SK-N-SH (cell line): ENCODE measurements around the gene DPH6. TPM values are rescaled to one million over a fixed set of nuclear protein-coding genes. Genes with fewer than 3 reads are reported as not detected.

ENCODE experiments used
- CTCF ChIA-PET: fragments of 300-600, 350-600 bp; formaldehyde crosslinking; extraction: SDS; loops from one replicate; lab custom pipeline; 2021; lab: Yijun Ruan, JAX
- POLR2A ChIA-PET: fragments of 350-600 bp; sonication (Branson Sonifier 250); formaldehyde crosslinking; extraction: SDS; loops from one replicate; lab custom pipeline; 2020; ENCODE audit warnings: antibody characterized with exemption, inconsistent platforms; lab: Yijun Ruan, JAX
- DNase-seq: peaks from one replicate; pipeline ENCODE4 v3.0.0; 2012
- H2AFZ ChIP-seq: fragments of 200-600 bp; sonication (generic); 2 replicates; pipeline ENCODE4 v1.8.1; 2016; ENCODE audit warnings: antibody characterized with exemption, mild to moderate bottlenecking, low read depth
- H3F3A ChIP-seq: fragments of 200-600 bp; sonication (generic); replicated peaks from 2 replicates; pipeline ENCODE3; 2016; ENCODE audit warnings: antibody characterized with exemption, mild to moderate bottlenecking; ENCODE audit not compliant: insufficient read depth
- H3K27ac ChIP-seq, 2 experiments: fragments of 200-500 bp in 1 of 2; fragments of 200-600 bp in 1 of 2; sonication (Bioruptor generic) in 1 of 2; sonication (generic), shearing (Covaris generic) in 1 of 2; 2 replicates each; pipeline versions ENCODE4 v1.5.1 to v1.6.1; 2014 to 2016; ENCODE audit warnings: low read depth in 2 of 2, inconsistent platforms in 1 of 2, low read length in 1 of 2, mild to moderate bottlenecking in 1 of 2, mixed read lengths in 1 of 2
- H3K27me3 ChIP-seq: fragments of 200-600 bp; sonication (generic), shearing (Covaris generic); 2 replicates; pipeline ENCODE4 v1.6.1; 2016; ENCODE audit warnings: mixed run types; ENCODE audit not compliant: insufficient read depth
- H3K36me3 ChIP-seq, 2 experiments: fragments of 200-500 bp in 1 of 2; fragments of 200-600 bp in 1 of 2; sonication (Bioruptor generic) in 1 of 2; sonication (generic) in 1 of 2; replicated peaks in 1 of 2; 2 replicates each; pipeline versions ENCODE3 to v1.5.1; 2014 to 2016; ENCODE audit warnings: low read length in 1 of 2, mild to moderate bottlenecking in 1 of 2; ENCODE audit not compliant: insufficient read depth in 2 of 2, control insufficient read depth in 1 of 2
- H3K4me1 ChIP-seq, 2 experiments: fragments of 200-500 bp in 1 of 2; fragments of 200-600 bp in 1 of 2; sonication (Bioruptor generic) in 1 of 2; sonication (generic), shearing (Covaris generic) in 1 of 2; 2 replicates each; pipeline versions ENCODE4 v1.5.1 to v1.6.1; 2014 to 2016; ENCODE audit warnings: low read depth in 1 of 2, low read length in 1 of 2, mixed run types in 1 of 2; ENCODE audit not compliant: insufficient read depth in 2 of 2, control insufficient read depth in 1 of 2
- H3K4me2 ChIP-seq: fragments of 200-600 bp; sonication (generic), shearing (Covaris generic); 2 replicates; pipeline ENCODE4 v1.6.1; 2017; ENCODE audit warnings: mixed run types
- H3K4me3 ChIP-seq, 2 experiments: fragments of 200-500 bp in 1 of 2; fragments of 200-600 bp in 1 of 2; sonication (Bioruptor generic) in 1 of 2; sonication (generic), shearing (Covaris generic) in 1 of 2; 2 replicates each; pipeline versions ENCODE4 v1.5.1 to v1.8.1; 2014 to 2016; ENCODE audit warnings: low read depth in 2 of 2, inconsistent platforms in 1 of 2, low read length in 1 of 2, mild to moderate bottlenecking in 1 of 2, mixed read lengths in 1 of 2, moderate library complexity in 1 of 2
- H3K79me2 ChIP-seq: fragments of 200-600 bp; sonication (generic); 2 replicates; pipeline ENCODE4 v1.8.1; 2017; ENCODE audit warnings: mild to moderate bottlenecking; ENCODE audit not compliant: insufficient read depth
- H3K9ac ChIP-seq: fragments of 200-600 bp; sonication (generic); 2 replicates; pipeline ENCODE4 v1.6.1; 2017; ENCODE audit warnings: mixed run types
- H3K9me2 ChIP-seq: fragments of 200-600 bp; sonication (generic); 2 replicates; pipeline ENCODE4 v1.6.1; 2017; ENCODE audit warnings: mixed run types
- H3K9me3 ChIP-seq: fragments of 200-600 bp; sonication (generic); 2 replicates; pipeline ENCODE4 v1.6.1; 2017; ENCODE audit warnings: mixed run types, mild to moderate bottlenecking, moderate library complexity
- H4K20me1 ChIP-seq: fragments of 200-600 bp; sonication (generic); 2 replicates; pipeline ENCODE4 v1.6.1; 2017; ENCODE audit warnings: mild to moderate bottlenecking, mixed run types; ENCODE audit not compliant: insufficient read depth
- CTCF ChIP-seq: fragments of 200-600 bp; sonication (generic); IDR thresholded peaks from 2 replicates; pipeline ENCODE4 v1.6.1; 2017; ENCODE audit warnings: antibody characterized with exemption, mild to moderate bottlenecking, moderate library complexity
- ELF1 ChIP-seq: IDR thresholded peaks from 2 replicates; pipeline ENCODE4 v1.4.0; 2012
- EZH2phosphoT487 ChIP-seq: fragments of 200-600 bp; sonication (generic); IDR thresholded peaks from 2 replicates; pipeline ENCODE4 v1.6.1; 2017; ENCODE audit warnings: low read depth, mixed run types, mild to moderate bottlenecking, antibody characterized with exemption, moderate library complexity, borderline replicate concordance
- FOXJ3 ChIP-seq: sonication (generic); formaldehyde crosslinking; IDR thresholded peaks from 2 replicates; pipeline ENCODE4 v1.5.1; 2020; ENCODE audit warnings: mild to moderate bottlenecking, missing genetic modification reagents
- FOXM1 ChIP-seq: IDR thresholded peaks from 2 replicates; pipeline ENCODE4 v1.4.0; 2012; ENCODE audit warnings: low read depth, mild to moderate bottlenecking
- GABPA ChIP-seq: IDR thresholded peaks from 2 replicates; pipeline ENCODE4 v1.4.0; 2012; ENCODE audit warnings: low read depth, mild to moderate bottlenecking
- JUND ChIP-seq: IDR thresholded peaks from 2 replicates; pipeline ENCODE4 v1.4.0; 2012
- MEF2A ChIP-seq: IDR thresholded peaks from 2 replicates; pipeline ENCODE4 v1.4.0; 2012; ENCODE audit warnings: low read depth, borderline replicate concordance
- NRF1 ChIP-seq: IDR thresholded peaks from 2 replicates; pipeline ENCODE4 v1.6.1; 2012; ENCODE audit warnings: low read depth, mild to moderate bottlenecking, low read length
- POLR2AphosphoS5 ChIP-seq: IDR thresholded peaks from 2 replicates; pipeline ENCODE4 v1.6.1; 2012; ENCODE audit warnings: low read depth, low read length
- RAD21 ChIP-seq: IDR thresholded peaks from 2 replicates; pipeline ENCODE4 v1.6.1; 2012; ENCODE audit warnings: mild to moderate bottlenecking, low read length
- RCOR1 ChIP-seq: fragments of 150-350 bp; IDR thresholded peaks from 2 replicates; pipeline ENCODE4 v1.6.1; 2017; ENCODE audit warnings: antibody characterized with exemption, low read length
- RXRA ChIP-seq: IDR thresholded peaks from 2 replicates; pipeline ENCODE4 v1.4.0; 2012; ENCODE audit warnings: low read depth, mild to moderate bottlenecking, borderline replicate concordance
- SIN3A ChIP-seq: IDR thresholded peaks from 2 replicates; pipeline ENCODE4 v1.6.1; 2012; ENCODE audit warnings: low read depth, mild to moderate bottlenecking, low read length, moderate library complexity, borderline replicate concordance
- SMC3 ChIP-seq: IDR thresholded peaks from 2 replicates; pipeline ENCODE4 v1.6.1; 2012; ENCODE audit warnings: low read depth, low read length, improper control_type of control experiment
- TAF1 ChIP-seq: IDR thresholded peaks from 2 replicates; pipeline ENCODE4 v1.6.1; 2012; ENCODE audit warnings: low read depth, mild to moderate bottlenecking, low read length, moderate library complexity, borderline replicate concordance
- TEAD4 ChIP-seq: IDR thresholded peaks from 2 replicates; pipeline ENCODE4 v1.4.0; 2012; ENCODE audit warnings: mild to moderate bottlenecking, borderline replicate concordance; ENCODE audit not compliant: insufficient read depth
- YY1 ChIP-seq: IDR thresholded peaks from 2 replicates; pipeline ENCODE4 v1.4.0; 2012; ENCODE audit warnings: low read depth, mild to moderate bottlenecking
- polyA plus RNA-seq, 3 experiments: library from polyadenylated mRNA; depleted of rRNA; stranded (reverse); fragments of >200 nt; gene quantifications; 2 replicates each; pipeline ENCODE4 v1.2.3, GENCODE V29; 2012
- TF ChIP-seq, protein P1 (sequence below): IDR thresholded peaks from 2 replicates; pipeline ENCODE4 v1.6.1; 2012; ENCODE audit warnings: mild to moderate bottlenecking, low read depth, low read length, moderate library complexity
- TF ChIP-seq, protein P2 (sequence below): IDR thresholded peaks from 2 replicates; pipeline ENCODE4 v1.4.0; 2012; ENCODE audit warnings: low read depth
- TF ChIP-seq, protein P3 (sequence below): IDR thresholded peaks from 2 replicates; pipeline ENCODE4 v1.4.0; 2012; ENCODE audit warnings: low read depth, borderline replicate concordance

DPH6 gene
- polyA plus RNA-seq, 1 of the 3 experiments (the other 2 are of a cell fraction), result 15.7 TPM

DNA sequence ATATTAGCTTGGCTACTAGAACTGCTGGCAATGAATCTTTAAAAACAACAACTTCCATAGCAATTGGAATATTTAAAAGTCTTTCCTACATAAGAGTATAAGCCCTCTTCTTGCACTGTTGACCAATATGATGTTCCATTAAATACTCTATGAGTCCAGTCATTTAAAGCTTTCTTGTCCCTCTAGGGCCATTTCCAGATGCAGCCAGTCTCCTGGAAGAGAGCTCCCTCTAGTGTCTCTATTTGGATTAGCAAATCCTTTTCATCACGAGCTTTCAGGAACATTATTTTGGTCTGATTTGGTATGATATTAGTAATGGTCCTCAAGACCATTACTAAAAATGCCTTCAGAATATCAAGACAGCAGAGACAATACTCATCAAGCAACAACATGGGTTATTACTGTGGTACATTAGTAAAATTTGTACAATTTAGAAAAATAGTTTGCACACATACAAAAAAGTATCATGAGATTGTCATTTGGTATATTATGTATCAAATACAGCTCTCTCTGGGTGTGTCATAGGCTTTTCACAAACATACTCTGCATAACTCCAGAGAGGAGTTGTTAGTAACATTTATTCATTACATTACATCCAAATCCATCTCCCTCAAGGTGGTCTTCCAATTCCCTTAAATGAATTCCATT, 101.3 kb downstream of the DPH6 start (continued):
- TF ChIP-seq, protein P1, sequence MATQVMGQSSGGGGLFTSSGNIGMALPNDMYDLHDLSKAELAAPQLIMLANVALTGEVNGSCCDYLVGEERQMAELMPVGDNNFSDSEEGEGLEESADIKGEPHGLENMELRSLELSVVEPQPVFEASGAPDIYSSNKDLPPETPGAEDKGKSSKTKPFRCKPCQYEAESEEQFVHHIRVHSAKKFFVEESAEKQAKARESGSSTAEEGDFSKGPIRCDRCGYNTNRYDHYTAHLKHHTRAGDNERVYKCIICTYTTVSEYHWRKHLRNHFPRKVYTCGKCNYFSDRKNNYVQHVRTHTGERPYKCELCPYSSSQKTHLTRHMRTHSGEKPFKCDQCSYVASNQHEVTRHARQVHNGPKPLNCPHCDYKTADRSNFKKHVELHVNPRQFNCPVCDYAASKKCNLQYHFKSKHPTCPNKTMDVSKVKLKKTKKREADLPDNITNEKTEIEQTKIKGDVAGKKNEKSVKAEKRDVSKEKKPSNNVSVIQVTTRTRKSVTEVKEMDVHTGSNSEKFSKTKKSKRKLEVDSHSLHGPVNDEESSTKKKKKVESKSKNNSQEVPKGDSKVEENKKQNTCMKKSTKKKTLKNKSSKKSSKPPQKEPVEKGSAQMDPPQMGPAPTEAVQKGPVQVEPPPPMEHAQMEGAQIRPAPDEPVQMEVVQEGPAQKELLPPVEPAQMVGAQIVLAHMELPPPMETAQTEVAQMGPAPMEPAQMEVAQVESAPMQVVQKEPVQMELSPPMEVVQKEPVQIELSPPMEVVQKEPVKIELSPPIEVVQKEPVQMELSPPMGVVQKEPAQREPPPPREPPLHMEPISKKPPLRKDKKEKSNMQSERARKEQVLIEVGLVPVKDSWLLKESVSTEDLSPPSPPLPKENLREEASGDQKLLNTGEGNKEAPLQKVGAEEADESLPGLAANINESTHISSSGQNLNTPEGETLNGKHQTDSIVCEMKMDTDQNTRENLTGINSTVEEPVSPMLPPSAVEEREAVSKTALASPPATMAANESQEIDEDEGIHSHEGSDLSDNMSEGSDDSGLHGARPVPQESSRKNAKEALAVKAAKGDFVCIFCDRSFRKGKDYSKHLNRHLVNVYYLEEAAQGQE, result no peak
- TF ChIP-seq RCOR1 (no peak), SIN3A (no peak), CTCF (peak; percentile 89), ELF1 (no peak), GABPA (no peak), RAD21 (peak; percentile 93), TAF1 (no peak), YY1 (0 out of 2 replicates have a peak, but pooled peaks have one; percentile 21), EZH2phosphoT487 (no peak), POLR2AphosphoS5 (no peak), FOXM1 (no peak)
- TF ChIP-seq, protein P2, sequence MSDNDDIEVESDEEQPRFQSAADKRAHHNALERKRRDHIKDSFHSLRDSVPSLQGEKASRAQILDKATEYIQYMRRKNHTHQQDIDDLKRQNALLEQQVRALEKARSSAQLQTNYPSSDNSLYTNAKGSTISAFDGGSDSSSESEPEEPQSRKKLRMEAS, result no peak
- TF ChIP-seq, all 33 proteins: peak for 4

GRCh38 chr15:35443376-35443775, 102.6 kb downstream of the DPH6 start:
- Histone ChIP-seq H3K9me2 (no peaks in the 10 kb centered on the region), H3K4me1 (no peaks in the 10 kb centered on the region; a peak in 2 of 4 replicates), H3K79me2 (no peaks in the 10 kb centered on the region), H4K20me1 (no peaks in the 10 kb centered on the region), H3K9me3 (no peaks in the 10 kb centered on the region), H3F3A (no peaks in the 10 kb centered on the region), H3K4me3 (no peak overlapping the region), H3K27ac (peak overlapping the region in 1 of 2 experiments; percentile 58; a peak in 2 of 4 replicates), H3K9ac (no peak overlapping the region), H2AFZ (no peak overlapping the region), H3K4me2 (no peak overlapping the region), H3K36me3 (no peaks in the 10 kb centered on the region), H3K27me3 (no peaks in the 10 kb centered on the region)
- DNase-seq, result no peak
- CTCF ChIA-PET, result interaction anchor here (1.2 to 7.7 kb wide), 13 partner anchors 12 to 965 kb away, joined by 3 to 128 read pairs (median 14); no protein-coding TSS in a partner anchor
- TF ChIP-seq JUND (no peak), EZH2phosphoT487 (no peak), FOXM1 (no peak), TEAD4 (no peak), ELF1 (no peak), NRF1 (no peak), MEF2A (no peak), RXRA (no peak), SMC3 (no peak), SIN3A (no peak), FOXJ3 (no peak), POLR2AphosphoS5 (no peak)
- TF ChIP-seq, protein P3, sequence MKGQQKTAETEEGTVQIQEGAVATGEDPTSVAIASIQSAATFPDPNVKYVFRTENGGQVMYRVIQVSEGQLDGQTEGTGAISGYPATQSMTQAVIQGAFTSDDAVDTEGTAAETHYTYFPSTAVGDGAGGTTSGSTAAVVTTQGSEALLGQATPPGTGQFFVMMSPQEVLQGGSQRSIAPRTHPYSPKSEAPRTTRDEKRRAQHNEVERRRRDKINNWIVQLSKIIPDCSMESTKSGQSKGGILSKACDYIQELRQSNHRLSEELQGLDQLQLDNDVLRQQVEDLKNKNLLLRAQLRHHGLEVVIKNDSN, result no peak
- POLR2A ChIA-PET, result no interaction called here
